GM10266 (cell line): ENCODE measurements around the gene WDR88.

Experiments used
- DNase-seq: peaks from one replicate; pipeline ENCODE4 v3.0.0; 2012; ENCODE audit errors: extremely low spot score
- TF ChIP-seq, protein P1 (sequence below): IDR thresholded peaks from 2 replicates; pipeline ENCODE4 v1.5.1; 2012; ENCODE audit warnings: mild to moderate bottlenecking, low read depth; ENCODE audit not compliant: control insufficient read depth, insufficient read depth; ENCODE audit errors: missing control alignments

Gene WDR88

DNA sequence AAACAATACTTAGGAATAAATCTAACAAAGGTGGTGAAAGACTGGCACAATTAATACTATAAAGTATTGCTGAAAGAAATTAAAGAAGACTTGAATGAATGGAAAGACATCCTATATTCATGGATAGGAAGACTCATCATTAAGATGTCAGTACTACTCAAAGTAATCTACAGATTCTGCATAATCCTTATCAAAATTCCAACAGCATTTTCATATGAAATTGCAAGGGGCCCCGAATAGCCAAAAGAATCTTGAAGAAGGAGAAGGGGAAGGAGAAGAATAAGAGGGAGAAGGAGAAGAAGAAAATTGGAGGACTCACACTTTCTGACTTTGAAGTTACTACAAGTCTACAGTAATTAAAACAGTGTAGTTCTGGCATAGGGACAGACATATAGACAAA is 36.6 kb downstream of the WDR88 start:
- TF ChIP-seq, protein P1, sequence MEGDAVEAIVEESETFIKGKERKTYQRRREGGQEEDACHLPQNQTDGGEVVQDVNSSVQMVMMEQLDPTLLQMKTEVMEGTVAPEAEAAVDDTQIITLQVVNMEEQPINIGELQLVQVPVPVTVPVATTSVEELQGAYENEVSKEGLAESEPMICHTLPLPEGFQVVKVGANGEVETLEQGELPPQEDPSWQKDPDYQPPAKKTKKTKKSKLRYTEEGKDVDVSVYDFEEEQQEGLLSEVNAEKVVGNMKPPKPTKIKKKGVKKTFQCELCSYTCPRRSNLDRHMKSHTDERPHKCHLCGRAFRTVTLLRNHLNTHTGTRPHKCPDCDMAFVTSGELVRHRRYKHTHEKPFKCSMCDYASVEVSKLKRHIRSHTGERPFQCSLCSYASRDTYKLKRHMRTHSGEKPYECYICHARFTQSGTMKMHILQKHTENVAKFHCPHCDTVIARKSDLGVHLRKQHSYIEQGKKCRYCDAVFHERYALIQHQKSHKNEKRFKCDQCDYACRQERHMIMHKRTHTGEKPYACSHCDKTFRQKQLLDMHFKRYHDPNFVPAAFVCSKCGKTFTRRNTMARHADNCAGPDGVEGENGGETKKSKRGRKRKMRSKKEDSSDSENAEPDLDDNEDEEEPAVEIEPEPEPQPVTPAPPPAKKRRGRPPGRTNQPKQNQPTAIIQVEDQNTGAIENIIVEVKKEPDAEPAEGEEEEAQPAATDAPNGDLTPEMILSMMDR, result no peak

DNA sequence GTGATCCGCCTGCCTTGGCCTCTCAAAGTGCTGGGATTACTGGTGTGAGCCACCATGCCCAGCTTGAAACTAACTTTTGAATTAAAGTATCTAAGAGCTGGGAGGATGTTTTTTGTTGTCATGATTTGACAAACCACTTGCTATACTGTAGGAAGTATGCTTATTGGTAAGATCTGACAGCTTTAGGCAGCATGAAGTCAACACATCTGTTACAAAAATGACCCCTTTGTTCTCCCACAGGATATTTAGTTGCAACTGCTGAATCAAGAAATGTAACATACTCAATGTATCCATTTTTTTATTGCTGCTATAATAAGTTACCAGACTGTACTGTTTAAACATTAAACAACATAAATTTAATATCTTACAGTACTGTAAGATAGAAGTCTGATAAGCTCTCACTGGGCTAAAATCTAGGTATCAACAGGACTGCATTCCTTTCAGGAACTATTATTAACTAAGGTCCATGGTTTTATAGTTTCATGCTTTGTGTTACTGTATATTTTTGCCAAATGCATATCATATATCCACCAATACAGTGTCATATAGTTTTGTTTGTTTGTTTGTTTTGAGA is 39.4 kb downstream of the WDR88 start:
- TF ChIP-seq, protein P1, result no peak
- DNase-seq, result no peak

More for the DNA sequence above, 36.6 kb downstream of the WDR88 start:
- no peak for DNase-seq

DNA sequence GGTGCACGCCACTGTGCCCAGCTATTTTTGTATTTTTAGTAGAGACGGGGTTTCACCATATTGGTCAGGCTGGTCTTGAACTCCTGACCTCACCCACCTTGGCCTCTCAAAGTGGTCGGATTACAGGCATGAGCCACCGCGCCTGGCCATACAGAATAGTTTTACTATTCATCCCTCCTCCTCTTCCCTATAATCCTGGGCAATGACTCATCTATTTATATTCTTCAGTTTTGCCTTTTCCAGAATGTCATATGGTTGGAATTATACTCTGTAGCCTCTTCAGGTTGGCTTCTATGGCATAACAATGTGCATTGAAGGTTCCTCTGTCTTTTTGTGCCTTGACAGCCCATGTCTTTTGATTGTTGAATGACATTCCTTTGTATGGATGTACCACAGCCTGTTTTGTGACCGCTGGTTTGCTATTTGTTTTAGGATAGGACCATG is 40.0 kb downstream of the WDR88 start:
- no peak for DNase-seq
- TF ChIP-seq, protein P1, result no peak

DNA sequence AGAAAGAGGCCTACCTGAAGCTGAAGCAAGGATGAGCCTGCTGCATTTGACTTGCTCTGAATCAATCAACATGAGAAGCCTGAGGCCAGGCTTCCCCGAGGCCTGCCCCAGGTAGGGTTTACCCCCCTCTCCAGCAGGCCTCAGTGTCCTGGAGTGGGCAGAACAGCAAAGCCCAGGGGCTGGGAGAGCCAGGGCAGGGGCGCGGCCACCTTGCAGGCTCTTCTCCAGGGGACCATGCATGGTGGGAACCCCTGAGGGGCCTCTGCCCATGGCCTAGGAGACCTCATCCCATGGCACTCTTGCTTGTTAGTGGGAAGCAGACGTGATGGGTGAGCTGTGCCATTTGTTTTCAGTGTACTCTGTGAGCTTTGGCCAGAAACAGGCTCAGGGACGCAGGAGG is 42.3 kb downstream of the WDR88 start:
- no peak for DNase-seq
- TF ChIP-seq, protein P1, result no peak

DNA sequence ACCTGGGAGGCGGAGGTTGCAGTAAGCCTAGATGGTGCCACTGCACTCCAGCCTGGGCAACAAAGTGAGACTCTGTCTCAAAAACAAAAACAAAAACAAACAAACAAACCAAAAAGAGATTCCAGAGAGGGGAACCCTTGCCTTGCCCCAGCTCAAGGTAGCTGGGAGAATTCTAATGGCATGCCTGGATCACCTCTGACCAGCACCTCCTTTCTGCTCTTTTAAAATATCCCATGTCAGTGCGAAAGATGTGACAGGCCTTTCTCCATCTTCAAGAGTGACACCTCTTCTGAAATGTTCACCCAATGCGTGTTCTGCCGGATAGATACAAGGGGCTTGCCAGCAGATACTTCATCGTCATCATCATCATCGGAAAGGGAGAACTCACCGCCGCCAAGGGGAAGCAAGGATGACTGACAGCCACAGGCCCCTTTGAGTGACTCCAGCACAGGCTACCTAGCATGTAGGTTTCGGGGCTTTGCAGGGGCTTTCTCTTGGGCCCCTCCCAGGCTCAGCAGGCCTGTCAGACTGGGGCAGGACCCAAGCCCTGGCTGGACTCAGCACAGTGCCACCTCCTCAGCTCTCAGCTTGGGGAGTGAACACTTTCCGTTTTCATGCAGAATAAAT is 43.4 kb downstream of the WDR88 start:
- TF ChIP-seq, protein P1, result no peak
- DNase-seq, result no peak

DNA sequence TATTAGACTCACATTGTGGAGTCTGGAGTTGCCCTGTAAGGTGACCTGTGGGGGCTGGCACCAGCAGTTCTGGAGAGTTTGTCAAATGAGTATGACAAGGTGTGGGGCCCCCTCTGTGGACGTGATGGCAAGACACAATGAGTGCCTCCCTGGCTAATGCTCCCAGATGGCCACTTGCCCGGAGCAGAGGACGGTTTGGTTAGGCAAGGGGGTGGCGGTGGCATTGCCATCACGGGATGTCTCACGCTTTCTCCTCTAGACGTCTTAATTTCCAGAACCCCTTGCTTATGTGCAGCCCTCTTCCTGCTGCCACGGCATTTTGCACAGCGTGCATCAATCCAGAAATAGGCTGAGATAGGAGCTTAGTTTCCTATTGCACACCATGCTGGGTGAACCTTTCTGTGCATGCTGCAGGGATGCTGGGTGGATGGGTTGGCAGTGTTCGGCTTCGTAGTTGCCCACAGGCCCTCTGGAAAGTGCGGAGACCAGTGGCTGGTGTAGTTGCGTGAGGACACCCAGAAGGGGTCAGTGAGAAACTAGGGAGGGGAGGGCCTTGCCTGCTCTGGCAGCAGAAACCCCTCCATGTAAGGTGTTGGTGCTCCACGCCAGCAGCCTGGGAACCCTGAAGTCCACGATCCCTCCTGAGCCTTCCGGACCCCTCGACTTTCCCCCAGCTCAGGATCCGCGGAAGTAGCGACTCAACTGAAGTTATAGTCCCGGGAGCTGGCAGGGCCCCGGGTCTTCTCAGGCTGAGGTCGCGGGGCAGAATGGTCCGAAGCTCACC is 44.2 kb downstream of the WDR88 start:
- TF ChIP-seq, protein P1, result peak; percentile 0
- no peak for DNase-seq

DNA sequence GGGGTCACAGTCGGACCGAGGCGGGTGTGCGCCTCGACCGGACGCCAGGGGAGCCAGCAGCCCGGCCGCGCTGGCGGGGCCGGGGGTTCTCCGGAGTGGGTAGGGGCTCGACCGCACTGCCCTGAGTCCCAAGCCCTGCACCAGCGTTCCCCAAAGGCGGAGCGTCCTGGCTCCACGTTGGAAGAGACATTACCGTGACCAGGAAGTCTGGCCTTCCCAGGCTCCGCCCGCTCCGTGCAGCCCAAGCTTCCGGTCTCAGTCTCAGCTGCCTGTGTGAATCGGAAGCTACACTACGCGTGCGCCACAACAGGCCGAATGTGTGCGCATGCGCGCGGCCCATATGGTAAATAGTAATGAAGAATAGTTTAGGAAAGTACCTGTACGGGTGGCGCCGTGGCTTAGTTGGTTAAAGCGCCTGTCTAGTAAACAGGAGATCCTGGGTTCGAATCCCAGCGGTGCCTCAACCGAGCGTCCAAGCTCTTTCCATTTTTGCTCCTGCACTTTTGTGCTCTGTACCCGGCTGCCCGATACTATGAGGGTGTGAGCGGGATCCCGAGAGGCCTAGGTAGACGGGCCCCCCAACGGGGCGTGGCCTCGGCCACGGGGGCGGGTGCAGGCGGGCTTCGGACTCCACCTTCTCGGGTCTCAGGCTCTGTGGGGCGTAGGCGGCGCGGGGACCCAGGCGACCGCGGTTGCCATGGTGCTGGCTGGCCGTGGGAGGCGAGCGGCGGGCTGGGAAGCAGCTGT is 44.9 kb downstream of the WDR88 start:
- TF ChIP-seq, protein P1, result no peak
- DNase-seq, result peak; percentile 97
